ENCODE results near the gene ZNF76.

DNA sequence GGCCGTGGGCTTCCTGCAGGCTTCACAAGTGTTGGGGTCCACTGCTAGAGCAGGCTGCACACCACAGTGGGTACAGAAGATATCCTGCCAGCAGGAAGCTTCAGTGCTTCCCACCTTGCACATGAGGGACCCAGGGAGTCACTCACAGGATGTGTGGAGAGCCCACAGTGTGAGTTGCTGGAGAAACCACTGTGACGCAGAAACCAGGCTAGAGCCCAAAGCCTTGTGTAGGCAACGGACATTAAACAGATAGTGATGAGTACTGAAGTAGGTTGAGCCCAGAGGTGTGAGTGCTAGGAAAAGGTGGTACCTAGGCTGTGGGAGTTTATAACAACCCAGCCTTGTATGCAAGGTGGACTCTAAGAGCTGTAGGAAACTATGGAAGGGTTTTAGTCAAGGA lies 19.2 kb downstream of the ZNF76 start:
- TF ChIP-seq, protein P1, sequence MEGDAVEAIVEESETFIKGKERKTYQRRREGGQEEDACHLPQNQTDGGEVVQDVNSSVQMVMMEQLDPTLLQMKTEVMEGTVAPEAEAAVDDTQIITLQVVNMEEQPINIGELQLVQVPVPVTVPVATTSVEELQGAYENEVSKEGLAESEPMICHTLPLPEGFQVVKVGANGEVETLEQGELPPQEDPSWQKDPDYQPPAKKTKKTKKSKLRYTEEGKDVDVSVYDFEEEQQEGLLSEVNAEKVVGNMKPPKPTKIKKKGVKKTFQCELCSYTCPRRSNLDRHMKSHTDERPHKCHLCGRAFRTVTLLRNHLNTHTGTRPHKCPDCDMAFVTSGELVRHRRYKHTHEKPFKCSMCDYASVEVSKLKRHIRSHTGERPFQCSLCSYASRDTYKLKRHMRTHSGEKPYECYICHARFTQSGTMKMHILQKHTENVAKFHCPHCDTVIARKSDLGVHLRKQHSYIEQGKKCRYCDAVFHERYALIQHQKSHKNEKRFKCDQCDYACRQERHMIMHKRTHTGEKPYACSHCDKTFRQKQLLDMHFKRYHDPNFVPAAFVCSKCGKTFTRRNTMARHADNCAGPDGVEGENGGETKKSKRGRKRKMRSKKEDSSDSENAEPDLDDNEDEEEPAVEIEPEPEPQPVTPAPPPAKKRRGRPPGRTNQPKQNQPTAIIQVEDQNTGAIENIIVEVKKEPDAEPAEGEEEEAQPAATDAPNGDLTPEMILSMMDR (IDR thresholded peaks at IDR 0.05; ENCODE audit: insufficient read depth, low read length, poor library complexity, severe bottlenecking), result no peak
- TF ChIP-seq EZH2phosphoT487 (conservative IDR thresholded peaks at IDR 0.05; ENCODE audit: low read length), result no peak
